Measurements from ENCODE around the gene MT1B. TPM values are rescaled to one million over a fixed set of nuclear protein-coding genes. Genes with fewer than 3 reads are reported as not detected.

Gene MT1B
- total and polyA plus RNA-seq, 3 experiments from 2014 or later = not detected

DNA sequence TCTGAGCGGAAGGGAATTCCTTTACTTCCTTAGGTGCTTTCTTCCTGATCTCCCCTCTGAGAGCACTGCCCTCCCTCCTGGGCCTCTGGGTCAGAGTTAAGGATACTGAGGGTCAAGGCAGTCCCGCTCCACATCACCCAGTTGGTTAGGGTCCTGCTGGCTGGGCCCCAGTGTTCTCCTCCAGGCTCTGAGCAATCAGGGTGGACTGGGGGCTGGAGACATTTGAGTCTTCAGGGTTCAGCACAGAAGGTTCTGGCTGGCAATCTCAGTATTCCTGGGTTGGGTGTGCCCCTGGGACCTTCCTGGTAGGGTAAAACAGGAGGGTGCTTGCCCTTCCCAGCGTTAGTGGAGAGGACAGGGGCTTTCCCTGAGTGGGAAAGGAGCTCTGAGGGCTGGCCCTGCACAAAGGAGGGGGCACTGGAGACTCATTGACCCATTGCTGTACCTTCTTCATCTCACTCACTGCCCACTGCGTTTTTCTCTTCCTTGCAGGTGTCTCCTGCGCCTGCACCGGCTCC is 18.8 kb upstream of the MT1B start:
- Mint-ChIP-seq H3K4me1 (peaks cover 21 to 43% (median 26%) of the 10 kb centered on the region in 3 donors), H3K27me3 (peaks cover 65 to 77% of the 10 kb centered on the region in 2 donors), H3K9me3 (no peaks in the 10 kb centered on the region), H3K27ac (no peak overlapping the region), H3K4me3 (peak overlapping the region in 5 of 7 donors; percentile 20 to 69 (median 37)), H3K36me3 (no peaks in the 10 kb centered on the region)
- Histone ChIP-seq H3K4me1 (ENCODE audit: insufficient read depth, low read length) (peaks cover 26% of the 10 kb centered on the region), H3K4me3 (ENCODE audit: low read length) (no peak overlapping the region), H3K27ac (ENCODE audit: low read depth, low read length) (no peak overlapping the region), H3K27me3 (ENCODE audit: insufficient read depth, low read length, poor library complexity, severe bottlenecking) (peaks cover 59% of the 10 kb centered on the region), H3K36me3 (ENCODE audit: insufficient read depth, low read length) (no peaks in the 10 kb centered on the region), H3K9me3 (ENCODE audit: low read length) (no peaks in the 10 kb centered on the region)
- DNase-seq = no peak
- ChIA-PET CTCF (interaction anchor here (2.8 kb wide), 1 partner anchor 11 kb away, joined by 11 read pairs; no protein-coding TSS in a partner anchor), POLR2A (no interaction called here)

DNA sequence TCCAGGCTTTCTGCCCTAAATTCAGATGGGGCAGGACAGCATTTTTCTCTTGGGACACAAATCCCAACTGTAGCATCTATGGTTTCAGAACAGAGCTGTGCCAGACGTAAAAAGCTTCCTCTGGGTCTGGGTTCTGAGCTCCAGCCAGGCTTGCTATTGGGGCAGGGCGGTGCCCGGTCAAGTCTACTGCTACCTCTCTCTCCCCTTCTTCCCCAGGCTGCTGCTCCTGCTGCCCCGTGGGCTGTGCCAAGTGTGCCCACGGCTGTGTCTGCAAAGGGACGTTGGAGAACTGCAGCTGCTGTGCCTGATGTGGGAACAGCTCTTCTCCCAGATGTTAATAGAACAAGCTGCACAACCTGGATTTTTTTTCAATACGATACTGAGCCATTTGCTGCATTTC is 18.2 kb upstream of the MT1B start:
- Mint-ChIP-seq H3K36me3 (no peaks in the 10 kb centered on the region), H3K4me1 (peaks cover 24 to 48% (median 30%) of the 10 kb centered on the region in 3 donors), H3K27me3 (peaks cover 68 to 81% of the 10 kb centered on the region in 2 donors), H3K4me3 (peak overlapping the region in 1 of 7 donors; percentile 6), H3K27ac (no peak overlapping the region), H3K9me3 (no peaks in the 10 kb centered on the region)
- H3K27me3 ChIP-seq (ENCODE audit: insufficient read depth, low read length, poor library complexity, severe bottlenecking) = peaks cover 65% of the 10 kb centered on the region
- no peak overlapping the region for H3K27ac ChIP-seq (ENCODE audit: low read depth, low read length)
- DNase-seq = no peak
- H3K4me3 ChIP-seq (ENCODE audit: low read length) = no peak overlapping the region
- no peaks in the 10 kb centered on the region for H3K36me3 ChIP-seq (ENCODE audit: insufficient read depth, low read length)
- H3K4me1 ChIP-seq (ENCODE audit: insufficient read depth, low read length) = peaks cover 27% of the 10 kb centered on the region
- no peaks in the 10 kb centered on the region for H3K9me3 ChIP-seq (ENCODE audit: low read length)
- ChIA-PET CTCF (interaction anchor here (2.8 kb wide), 1 partner anchor 10 kb away, joined by 11 read pairs; no protein-coding TSS in a partner anchor), POLR2A (no interaction called here)

DNA sequence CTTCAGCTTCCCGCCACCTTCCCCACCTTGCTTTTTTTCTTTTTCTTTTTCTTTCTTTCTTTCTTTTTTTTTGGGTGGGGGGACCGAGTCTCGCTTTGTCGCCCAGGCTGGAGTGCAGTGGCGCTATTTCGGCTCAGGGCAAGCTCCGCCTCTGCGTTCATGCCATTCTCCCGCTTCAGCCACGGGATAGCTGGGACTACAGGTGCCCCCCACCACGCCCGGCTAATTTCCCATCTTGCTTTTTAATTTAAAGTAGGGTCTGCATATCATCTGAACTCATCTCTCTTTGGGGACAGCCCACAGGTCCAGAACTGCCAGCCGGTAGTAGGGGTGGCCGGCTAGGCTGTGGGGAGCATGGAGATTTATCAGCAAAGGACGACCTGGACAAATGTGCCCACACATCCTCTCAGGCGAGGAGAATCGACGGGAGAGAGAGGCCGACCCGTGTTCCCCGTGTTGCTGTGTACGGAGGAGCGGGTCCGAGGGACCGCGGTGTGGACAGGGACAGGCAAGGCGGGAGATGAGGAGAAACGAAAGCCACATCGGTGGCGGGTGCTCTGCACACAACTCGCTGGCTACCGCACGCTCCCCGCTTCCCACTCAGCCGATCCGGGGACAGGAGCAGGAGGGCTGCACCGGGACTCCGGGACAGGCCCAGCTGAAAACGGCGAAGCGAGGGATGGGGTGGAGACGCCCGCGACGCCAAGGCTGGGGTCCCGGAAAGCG is 16.8 kb upstream of the MT1B start:
- Mint-ChIP-seq H3K27ac (peak overlapping the region in 2 of 8 donors; percentile 43 to 66), H3K36me3 (no peaks in the 10 kb centered on the region), H3K4me3 (peak overlapping the region in 6 of 7 donors; percentile 41 to 87 (median 66)), H3K9me3 (no peaks in the 10 kb centered on the region), H3K27me3 (peaks cover 80 to 92% of the 10 kb centered on the region in 2 donors), H3K4me1 (peaks cover 25 to 50% (median 33%) of the 10 kb centered on the region in 3 donors)
- peaks cover 27% of the 10 kb centered on the region for H3K4me1 ChIP-seq (ENCODE audit: insufficient read depth, low read length)
- CTCF ChIA-PET = interaction anchor here (1.5 to 2.8 kb wide), 2 partner anchors 9 to 24 kb away, joined by 4 to 11 read pairs; no protein-coding TSS in a partner anchor
- POLR2A ChIA-PET = interaction anchor here (0.6 kb wide), 1 partner anchor 19 kb away, joined by 14 read pairs; no protein-coding TSS in a partner anchor
- H3K27ac ChIP-seq (ENCODE audit: low read depth, low read length) = no peak overlapping the region
- peaks cover 78% of the 10 kb centered on the region for H3K27me3 ChIP-seq (ENCODE audit: insufficient read depth, low read length, poor library complexity, severe bottlenecking)
- H3K4me3 ChIP-seq (ENCODE audit: low read length) = peak overlapping the region; percentile 11
- no peak for DNase-seq
- no peaks in the 10 kb centered on the region for H3K36me3 ChIP-seq (ENCODE audit: insufficient read depth, low read length)
- H3K9me3 ChIP-seq (ENCODE audit: low read length) = no peaks in the 10 kb centered on the region

DNA sequence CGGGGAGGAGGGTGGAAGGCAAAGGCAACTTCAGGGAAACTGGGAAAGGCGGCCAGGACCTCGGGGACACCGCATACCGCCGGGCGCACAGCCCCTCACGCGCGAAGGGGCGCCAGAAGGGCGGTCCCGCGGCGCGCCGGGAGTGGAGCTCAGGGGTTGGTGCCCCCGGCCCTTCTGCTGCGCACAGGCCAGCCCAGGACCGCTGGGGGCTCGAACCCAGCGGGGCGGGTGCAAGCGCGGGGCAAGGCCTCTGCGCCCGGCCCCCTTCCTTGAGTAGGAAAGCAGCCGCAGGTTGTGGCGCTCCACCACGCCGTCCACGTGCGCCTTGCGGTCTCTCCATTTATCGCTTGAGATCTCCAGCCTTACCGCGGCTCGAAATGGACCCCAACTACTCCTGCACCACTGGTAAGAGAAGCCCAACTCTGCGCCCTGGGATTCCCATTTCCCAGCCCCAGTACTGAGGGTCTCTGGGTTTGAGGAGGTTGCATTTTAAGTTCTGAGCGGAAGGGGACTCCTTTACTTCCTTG is 16.2 kb upstream of the MT1B start:
- peaks cover 78 to 92% of the 10 kb centered on the region in 2 donors for H3K27me3 Mint-ChIP-seq

DNA sequence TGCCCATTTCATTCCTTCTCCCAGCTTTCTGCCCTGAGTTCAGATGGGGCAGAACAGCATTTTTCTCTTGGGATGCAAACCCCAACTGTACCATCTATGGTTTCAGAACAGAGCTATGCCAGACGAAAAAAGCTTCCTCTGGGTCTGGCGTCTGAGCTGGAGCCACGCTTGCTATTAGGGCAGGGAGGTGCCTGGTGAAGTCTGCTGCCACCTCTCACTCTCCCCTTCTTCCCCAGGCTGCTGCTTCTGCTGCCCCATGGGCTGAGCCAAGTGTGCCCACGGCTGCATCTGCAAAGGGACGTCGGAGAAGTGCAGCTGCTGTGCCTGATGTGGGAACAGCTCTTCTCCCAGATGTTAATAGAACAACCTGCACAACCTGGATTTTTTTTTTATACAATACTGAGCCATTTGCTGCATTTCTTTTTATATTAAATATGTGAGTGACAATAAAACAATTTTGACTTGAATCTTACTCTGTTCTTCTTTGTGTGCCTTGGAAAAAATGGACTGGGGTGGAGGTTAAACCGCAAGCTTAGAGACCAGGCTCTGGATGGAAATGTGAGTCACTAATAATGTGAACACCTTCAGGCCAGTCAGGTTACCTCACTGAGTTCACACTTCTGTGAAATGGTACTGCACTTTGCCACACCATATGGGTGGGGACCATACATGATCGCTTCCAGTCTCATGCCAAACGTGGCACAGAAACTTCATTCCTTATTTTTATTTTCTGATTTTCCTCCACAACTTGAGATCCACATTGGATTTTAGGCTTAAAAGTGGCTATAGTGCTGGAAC is 14.9 kb upstream of the MT1B start:
- POLR2A ChIA-PET = interaction anchor here (0.7 to 0.9 kb wide), 2 partner anchors 11 to 20 kb away, joined by 3 to 14 read pairs; partner anchors contain the start of gene MT1E
- Mint-ChIP-seq H3K27me3 (peaks cover 67 to 88% of the 10 kb centered on the region in 2 donors), H3K4me1 (peaks cover 23 to 47% (median 34%) of the 10 kb centered on the region in 3 donors), H3K36me3 (no peaks in the 10 kb centered on the region), H3K9me3 (no peaks in the 10 kb centered on the region), H3K27ac (peak overlapping the region in 1 of 8 donors; percentile 20), H3K4me3 (peak overlapping the region in 3 of 7 donors; percentile 4 to 80 (median 11))
- H3K4me3 ChIP-seq (ENCODE audit: low read length) = no peak overlapping the region
- CTCF ChIA-PET = interaction anchor here (1.0 kb wide), 1 partner anchor 60 kb away, joined by 3 read pairs; no protein-coding TSS in a partner anchor
- no peak overlapping the region for H3K27ac ChIP-seq (ENCODE audit: low read depth, low read length)
- H3K4me1 ChIP-seq (ENCODE audit: insufficient read depth, low read length) = peaks cover 24% of the 10 kb centered on the region
- peaks cover 72% of the 10 kb centered on the region for H3K27me3 ChIP-seq (ENCODE audit: insufficient read depth, low read length, poor library complexity, severe bottlenecking)
- H3K9me3 ChIP-seq (ENCODE audit: low read length) = no peaks in the 10 kb centered on the region
- H3K36me3 ChIP-seq (ENCODE audit: insufficient read depth, low read length) = no peaks in the 10 kb centered on the region
- DNase-seq = no peak

More for the DNA sequence above, 16.2 kb upstream of the MT1B start:
- peaks cover 27% of the 10 kb centered on the region for H3K4me1 ChIP-seq (ENCODE audit: insufficient read depth, low read length)
- Mint-ChIP-seq H3K36me3 (no peaks in the 10 kb centered on the region), H3K4me3 (peak overlapping the region in 6 of 7 donors; percentile 38 to 87 (median 62)), H3K4me1 (peaks cover 25 to 50% (median 33%) of the 10 kb centered on the region in 3 donors), H3K9me3 (no peaks in the 10 kb centered on the region), H3K27ac (peak overlapping the region in 1 of 8 donors; percentile 39)
- no peak overlapping the region for H3K27ac ChIP-seq (ENCODE audit: low read depth, low read length)
- peaks cover 79% of the 10 kb centered on the region for H3K27me3 ChIP-seq (ENCODE audit: insufficient read depth, low read length, poor library complexity, severe bottlenecking)
- no peaks in the 10 kb centered on the region for H3K9me3 ChIP-seq (ENCODE audit: low read length)
- peak overlapping the region; percentile 11 for H3K4me3 ChIP-seq (ENCODE audit: low read length)
- ChIA-PET POLR2A (no interaction called here), CTCF (interaction anchor here (1.5 to 2.8 kb wide), 2 partner anchors 8 to 25 kb away, joined by 4 to 11 read pairs; no protein-coding TSS in a partner anchor)
- DNase-seq = no peak
- H3K36me3 ChIP-seq (ENCODE audit: insufficient read depth, low read length) = no peaks in the 10 kb centered on the region

DNA sequence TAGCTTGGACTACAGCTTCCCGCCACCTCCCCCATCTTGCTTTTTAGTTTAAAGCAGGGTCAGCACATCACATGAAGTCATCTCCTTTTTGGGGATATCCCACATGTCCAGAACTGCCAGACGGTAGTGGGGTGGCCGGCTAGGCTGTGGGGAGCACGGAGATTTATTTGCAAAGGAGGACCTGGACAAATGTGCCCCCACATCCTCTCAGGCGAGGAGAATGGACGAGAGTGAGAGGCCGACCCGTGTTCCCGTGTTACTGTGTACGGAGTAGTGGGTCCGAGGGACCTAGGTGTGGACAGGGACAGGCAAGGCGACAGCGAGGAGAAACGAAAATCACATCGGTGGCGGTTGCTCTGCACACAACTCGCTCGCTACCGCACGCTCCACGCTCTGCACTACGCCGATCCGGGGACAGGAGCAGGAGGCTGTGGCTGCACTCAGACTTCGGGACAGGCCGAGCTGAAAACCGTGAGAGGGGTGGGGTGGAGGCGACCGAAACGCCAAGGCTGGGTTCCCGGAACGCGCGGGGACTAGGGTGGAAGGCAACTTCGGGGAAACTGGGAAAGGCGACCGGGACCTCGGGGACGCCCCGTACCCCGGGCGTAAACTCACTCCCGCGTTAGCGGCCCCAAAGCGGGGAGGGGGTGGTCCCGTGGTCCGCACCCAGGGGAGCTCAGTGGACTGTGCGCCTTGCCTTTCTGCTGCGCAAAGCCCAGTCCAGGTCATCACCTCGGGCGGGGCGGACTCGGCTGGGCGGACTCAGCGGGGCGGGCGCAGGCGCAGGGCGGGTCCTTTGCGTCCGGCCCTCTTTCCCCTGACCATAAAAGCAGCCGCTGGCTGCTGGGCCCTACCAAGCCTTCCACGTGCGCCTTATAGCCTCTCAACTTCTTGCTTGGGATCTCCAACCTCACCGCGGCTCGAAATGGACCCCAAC is 13.6 kb upstream of the MT1B start, which contains the start of gene MT1A:
Gene MT1A, plus strand, starts transcription at position 853 of the 937 bp plus-strand sequence. Its CDS starts 73 bp downstream, at position 926.
- Histone ChIP-seq H3K4me3 (ENCODE audit: low read length) (no peak within 1 kb of the TSS), H3K27me3 (ENCODE audit: insufficient read depth, low read length, poor library complexity, severe bottlenecking) (peaks cover 62% of the 10 kb centered on the region), H3K4me1 (ENCODE audit: insufficient read depth, low read length) (peaks cover 23% of the 10 kb centered on the region), H3K27ac (ENCODE audit: low read depth, low read length) (no peak within 1 kb of the TSS), H3K9me3 (ENCODE audit: low read length) (no peaks in the 10 kb centered on the region), H3K36me3 (ENCODE audit: insufficient read depth, low read length) (no peaks in the 10 kb centered on the region)
- CTCF ChIA-PET = interaction anchor here (1.8 kb wide), 1 partner anchor 14 kb away, joined by 4 read pairs; no protein-coding TSS in a partner anchor
- no peak for DNase-seq
- Mint-ChIP-seq H3K9me3 (no peaks in the 10 kb centered on the region), H3K36me3 (no peaks in the 10 kb centered on the region), H3K4me3 (peak within 1 kb of the TSS; percentile 19 to 82 (median 54)), H3K27ac (no peak within 1 kb of the TSS), H3K27me3 (peaks cover 60 to 76% of the 10 kb centered on the region in 2 donors), H3K4me1 (peaks cover 24 to 48% (median 39%) of the 10 kb centered on the region in 3 donors)
- POLR2A ChIA-PET = no interaction called here

DNA sequence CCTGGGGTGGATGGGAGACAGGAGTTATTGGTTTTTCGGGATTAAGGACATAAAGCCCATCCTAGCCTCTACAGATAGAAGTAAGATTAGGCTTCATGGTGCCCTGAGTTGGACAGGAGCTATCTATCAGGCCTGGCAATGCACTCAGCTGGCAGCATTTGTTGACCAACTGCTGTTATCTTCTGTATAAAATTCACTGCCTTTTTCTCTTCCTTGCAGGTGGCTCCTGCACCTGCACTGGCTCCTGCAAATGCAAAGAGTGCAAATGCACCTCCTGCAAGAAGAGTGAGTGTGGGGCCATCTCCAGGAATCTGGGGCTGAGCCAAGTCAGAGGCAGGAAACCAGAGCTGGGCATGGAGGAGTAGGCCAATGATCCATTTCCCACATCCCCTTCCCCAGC is 12.6 kb upstream of the MT1B start:
- Histone ChIP-seq H3K4me1 (ENCODE audit: insufficient read depth, low read length) (peaks cover 30% of the 10 kb centered on the region), H3K27ac (ENCODE audit: low read depth, low read length) (no peak overlapping the region), H3K36me3 (ENCODE audit: insufficient read depth, low read length) (no peaks in the 10 kb centered on the region), H3K4me3 (ENCODE audit: low read length) (no peak overlapping the region), H3K9me3 (ENCODE audit: low read length) (no peaks in the 10 kb centered on the region), H3K27me3 (ENCODE audit: insufficient read depth, low read length, poor library complexity, severe bottlenecking) (peaks cover 52% of the 10 kb centered on the region)
- H3K4me3 Mint-ChIP-seq = no peak overlapping the region
- no peak for DNase-seq
- H3K27me3 Mint-ChIP-seq = peaks cover 50 to 66% of the 10 kb centered on the region in 2 donors
- peaks cover 33 to 56% (median 48%) of the 10 kb centered on the region in 3 donors for H3K4me1 Mint-ChIP-seq
- POLR2A ChIA-PET = no interaction called here
- no peaks in the 10 kb centered on the region for H3K36me3 Mint-ChIP-seq
- H3K27ac Mint-ChIP-seq = no peak overlapping the region
- H3K9me3 Mint-ChIP-seq = no peaks in the 10 kb centered on the region
- CTCF ChIA-PET = interaction anchor here (1.8 kb wide), 1 partner anchor 15 kb away, joined by 4 read pairs; no protein-coding TSS in a partner anchor
